Measurements from ENCODE around the gene SLC9A9.

The SLC9A9 gene

DNA sequence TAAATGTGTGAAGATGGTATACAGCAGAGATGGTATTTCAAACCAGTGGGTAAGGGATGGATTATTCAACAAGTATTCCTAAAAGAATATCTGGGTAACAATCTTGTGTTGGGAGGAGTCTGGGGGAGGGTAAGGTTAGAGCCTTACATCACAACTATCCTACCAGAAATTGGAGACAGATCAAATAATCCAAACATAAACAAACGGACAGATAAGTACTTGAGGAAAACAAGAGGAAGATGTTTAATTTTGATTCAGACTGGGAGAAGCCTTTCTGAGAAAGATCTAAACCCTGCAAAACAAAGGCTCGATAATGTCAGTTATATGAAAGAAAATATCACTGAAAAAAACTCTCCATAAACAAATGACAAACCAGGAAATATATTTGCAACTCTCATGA lies 77.9 kb downstream of the SLC9A9 start:
- H3K4me3 ChIP-seq (ENCODE audit: low read depth, low read length), result no peak overlapping the region
- TF ChIP-seq, protein P1, sequence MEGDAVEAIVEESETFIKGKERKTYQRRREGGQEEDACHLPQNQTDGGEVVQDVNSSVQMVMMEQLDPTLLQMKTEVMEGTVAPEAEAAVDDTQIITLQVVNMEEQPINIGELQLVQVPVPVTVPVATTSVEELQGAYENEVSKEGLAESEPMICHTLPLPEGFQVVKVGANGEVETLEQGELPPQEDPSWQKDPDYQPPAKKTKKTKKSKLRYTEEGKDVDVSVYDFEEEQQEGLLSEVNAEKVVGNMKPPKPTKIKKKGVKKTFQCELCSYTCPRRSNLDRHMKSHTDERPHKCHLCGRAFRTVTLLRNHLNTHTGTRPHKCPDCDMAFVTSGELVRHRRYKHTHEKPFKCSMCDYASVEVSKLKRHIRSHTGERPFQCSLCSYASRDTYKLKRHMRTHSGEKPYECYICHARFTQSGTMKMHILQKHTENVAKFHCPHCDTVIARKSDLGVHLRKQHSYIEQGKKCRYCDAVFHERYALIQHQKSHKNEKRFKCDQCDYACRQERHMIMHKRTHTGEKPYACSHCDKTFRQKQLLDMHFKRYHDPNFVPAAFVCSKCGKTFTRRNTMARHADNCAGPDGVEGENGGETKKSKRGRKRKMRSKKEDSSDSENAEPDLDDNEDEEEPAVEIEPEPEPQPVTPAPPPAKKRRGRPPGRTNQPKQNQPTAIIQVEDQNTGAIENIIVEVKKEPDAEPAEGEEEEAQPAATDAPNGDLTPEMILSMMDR (conservative IDR thresholded peaks at IDR 0.05; ENCODE audit: low read depth, low read length), result no peak
- peak; percentile 31 for DNase-seq (ENCODE audit: low read depth)

DNA sequence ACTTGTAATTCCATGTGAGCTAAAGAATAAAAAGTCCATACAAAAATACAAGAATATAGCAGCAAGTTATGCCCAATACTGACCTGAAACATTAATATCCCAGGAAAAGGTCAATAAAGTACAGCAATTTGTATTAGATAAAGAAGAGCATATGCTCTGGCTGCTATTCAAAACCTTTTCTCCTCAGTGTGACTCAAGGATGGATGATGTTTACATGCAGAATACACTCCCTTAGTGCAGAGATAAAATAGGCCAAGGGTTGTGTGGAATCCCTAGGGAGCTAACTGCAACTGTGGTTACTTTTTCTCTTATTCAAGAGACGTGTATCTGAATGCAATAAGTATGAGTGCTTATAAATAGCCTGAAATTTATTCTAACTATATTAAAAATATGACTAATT lies 78.7 kb downstream of the SLC9A9 start:
- H3K4me3 ChIP-seq (ENCODE audit: low read depth, low read length), result no peak overlapping the region
- TF ChIP-seq, protein P1 (conservative IDR thresholded peaks at IDR 0.05; ENCODE audit: low read depth, low read length), result no peak
- peak; percentile 95 for DNase-seq (ENCODE audit: low read depth)

DNA sequence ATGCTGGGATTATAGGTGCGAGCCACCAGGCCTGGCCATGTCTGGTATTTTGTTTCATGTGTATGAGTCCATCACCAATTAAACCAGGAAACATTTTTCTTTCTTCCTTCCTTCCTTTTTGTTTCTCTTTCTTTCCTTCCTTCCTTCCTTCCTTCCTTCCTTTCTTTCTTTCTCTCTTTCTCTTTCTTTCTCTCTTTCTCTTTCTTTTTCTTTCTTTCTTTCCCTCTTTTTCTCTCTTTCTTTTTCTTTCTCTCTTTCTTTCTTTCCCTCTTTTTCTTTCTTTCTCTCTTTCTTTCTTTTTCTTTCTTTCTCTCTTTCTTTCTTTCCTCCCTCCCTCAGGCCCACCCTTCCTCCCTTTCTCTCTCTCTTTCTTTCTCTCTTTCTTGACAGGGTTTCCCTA lies 83.4 kb downstream of the SLC9A9 start:
- H3K4me3 ChIP-seq (ENCODE audit: low read depth, low read length), result no peak overlapping the region
- DNase-seq (ENCODE audit: low read depth), result no peak
- TF ChIP-seq, protein P1 (conservative IDR thresholded peaks at IDR 0.05; ENCODE audit: low read depth, low read length), result no peak

DNA sequence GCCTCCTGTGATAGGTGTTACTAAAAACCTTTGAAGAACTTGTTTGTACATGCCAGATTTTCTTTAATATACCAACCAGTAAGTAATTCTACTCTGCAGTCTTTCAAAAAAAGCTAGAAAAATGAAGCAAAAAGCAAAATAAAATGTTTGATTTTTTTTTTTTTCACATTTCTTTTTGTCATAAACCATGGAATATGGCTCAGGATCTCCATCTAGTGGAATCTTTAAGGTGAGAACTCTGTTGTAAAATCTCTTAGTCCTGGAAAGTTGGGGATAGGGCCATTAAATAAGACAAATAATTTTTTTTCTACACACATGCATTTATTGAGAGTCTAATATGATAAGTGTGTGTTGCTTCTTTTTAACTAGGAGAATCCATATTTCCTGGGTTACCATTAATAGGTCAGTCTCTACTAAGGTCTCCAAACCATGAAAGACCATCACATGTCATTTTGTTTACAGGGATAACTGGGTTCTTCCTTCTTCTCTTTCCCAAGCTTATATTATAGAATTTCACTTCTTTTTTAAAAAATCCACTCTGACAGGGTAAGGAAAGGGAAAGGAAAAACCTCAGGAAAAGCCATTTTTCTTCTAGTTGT lies 84.6 kb downstream of the SLC9A9 start:
- TF ChIP-seq, protein P1 (conservative IDR thresholded peaks at IDR 0.05; ENCODE audit: low read depth, low read length), result peak; percentile 63
- peak; percentile 66 for DNase-seq (ENCODE audit: low read depth)

DNA sequence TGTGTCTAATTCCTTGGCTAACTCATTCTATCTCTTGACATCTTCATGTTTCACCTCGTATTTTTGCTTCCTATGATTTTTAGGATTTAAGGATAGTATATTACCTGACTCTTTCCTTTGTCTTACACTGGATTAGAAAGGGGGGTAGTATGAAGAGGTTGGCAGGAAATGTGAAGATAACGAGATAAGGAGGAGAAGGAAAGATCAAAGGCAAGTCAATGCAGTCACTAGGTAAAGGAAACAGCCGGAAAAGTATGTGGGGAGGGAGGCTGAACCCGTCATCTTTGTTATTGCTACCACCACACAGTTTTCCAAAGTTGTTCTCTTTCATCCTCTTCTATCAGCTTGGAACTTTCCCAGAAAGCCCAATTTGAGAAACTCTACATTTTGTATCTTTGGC lies 90.6 kb downstream of the SLC9A9 start:
- no peak for DNase-seq (ENCODE audit: low read depth)
- H3K4me3 ChIP-seq (ENCODE audit: low read depth, low read length), result no peak overlapping the region
- TF ChIP-seq, protein P1 (conservative IDR thresholded peaks at IDR 0.05; ENCODE audit: low read depth, low read length), result no peak

More for the DNA sequence above, 84.6 kb downstream of the SLC9A9 start:
- H3K4me3 ChIP-seq (ENCODE audit: low read depth, low read length), result no peak overlapping the region

DNA sequence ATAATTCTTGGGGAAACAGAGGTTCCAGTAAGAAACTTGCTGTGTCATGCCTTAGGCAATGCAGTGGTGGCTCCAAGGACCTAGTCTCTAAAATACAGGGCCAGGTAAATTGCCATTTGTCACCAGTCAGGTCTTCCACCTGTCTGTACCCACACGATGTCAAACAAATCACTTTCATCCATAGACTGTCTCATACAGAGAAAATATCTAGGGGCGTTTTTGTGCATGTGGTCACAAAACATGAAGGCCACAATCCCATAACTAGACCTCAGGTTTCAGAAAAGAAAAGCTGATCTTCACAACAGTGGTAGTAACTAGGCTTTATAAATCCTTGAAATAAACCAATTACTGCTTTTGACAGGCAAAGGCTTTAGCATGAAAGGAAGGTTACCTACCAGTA lies 92.3 kb downstream of the SLC9A9 start:
- TF ChIP-seq, protein P1 (conservative IDR thresholded peaks at IDR 0.05; ENCODE audit: low read depth, low read length), result no peak
- H3K4me3 ChIP-seq (ENCODE audit: low read depth, low read length), result no peak overlapping the region
- DNase-seq (ENCODE audit: low read depth), result no peak

DNA sequence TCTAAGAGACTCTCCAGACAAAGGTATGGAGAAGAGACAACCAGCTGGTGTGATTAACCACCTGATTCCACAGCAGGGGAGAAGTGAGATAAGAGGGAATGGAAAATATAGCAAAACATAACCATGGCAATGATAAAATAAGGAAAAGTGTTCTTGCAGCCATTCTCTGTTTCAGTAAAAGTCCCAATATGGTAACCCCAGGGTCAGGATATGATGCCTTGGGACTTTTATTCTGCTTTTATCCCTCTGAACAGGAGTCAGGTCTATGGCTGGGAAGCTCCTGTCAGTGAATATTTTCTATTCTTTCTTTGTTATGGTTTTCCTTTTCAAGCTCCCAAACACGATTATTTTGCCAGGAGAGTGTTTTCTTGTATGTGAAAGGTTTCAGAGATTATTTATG lies 94.2 kb downstream of the SLC9A9 start:
- TF ChIP-seq, protein P1 (conservative IDR thresholded peaks at IDR 0.05; ENCODE audit: low read depth, low read length), result no peak
- DNase-seq (ENCODE audit: low read depth), result peak; percentile 8

More for the DNA sequence above, 94.2 kb downstream of the SLC9A9 start:
- H3K4me3 ChIP-seq (ENCODE audit: low read depth, low read length), result no peak overlapping the region
